GM13977 (cell line): ENCODE data around the gene MRPL43.

ENCODE experiments used
- DNase-seq: peaks from one replicate; pipeline ENCODE4 v3.0.0; 2012; ENCODE audit warnings: low spot score
- CTCF ChIP-seq: IDR thresholded peaks from 2 replicates; pipeline ENCODE4 v1.5.1; 2012; ENCODE audit warnings: mild to moderate bottlenecking, control low read depth; ENCODE audit not compliant: insufficient read depth; ENCODE audit errors: extremely low read depth, missing control alignments
- in situ Hi-C: fragments of 300-500 bp; cut with MboI; formaldehyde crosslinking; loops from one replicate; pipeline ENCODE4 v1.12.0; 2022; ENCODE audit warnings: low sequenced_read_pairs, low pct_unique_long_range_greater_than_20kb, mixed read lengths, inconsistent platforms; ENCODE audit not compliant: unreplicated experiment

MRPL43 gene

GRCh38 chr10:101032637-101033224, 45.4 kb upstream of the MRPL43 start:
- in situ Hi-C loops: no loop called here
- TF ChIP-seq CTCF: no peak
- DNase-seq: no peak

GRCh38 chr10:101031796-101032636, 44.7 kb upstream of the MRPL43 start:
- no peak for DNase-seq
- in situ Hi-C loops: no loop called here
- no peak for TF ChIP-seq CTCF

GRCh38 chr10:101031128-101031795, 44.0 kb upstream of the MRPL43 start, which contains the start of the genes PDZD7 and SFXN3:
Gene PDZD7 (minus strand): TSS chr10:101031129. CDS start chr10:101030219, 910 bp downstream.
Gene SFXN3 (plus strand): TSS chr10:101031234. CDS start chr10:101034695, 3,461 bp downstream.
- in situ Hi-C loops: no loop called here
- DNase-seq: peak; percentile 97
- TF ChIP-seq CTCF: no peak

- no peak for TF ChIP-seq CTCF
- in situ Hi-C loops: no loop called here
- DNase-seq: no peak
These were observed 43.3 kb upstream of the MRPL43 start for GRCh38 chr10:101030496-101031127.

GRCh38 chr10:101029520-101030295, 42.4 kb upstream of the MRPL43 start:
- TF ChIP-seq CTCF: no peak
- in situ Hi-C loops: no loop called here
- no peak for DNase-seq
